Left colon (tissue), 2 donors: Measurements from ENCODE around the gene HSD17B10. TPM values are rescaled to one million over a fixed set of nuclear protein-coding genes. Genes with fewer than 3 reads are reported as not detected.

ENCODE experiments used
- microRNA-seq, 2 donors: library from miRNA; unstranded; fragments of <30 nt; microRNA quantifications; one replicate each; pipeline versions ENCODE4 v1.1.0 to v1.2.0, GENCODE V29; 2020
- total RNA-seq, 2 donors: library from RNA; stranded (reverse); fragmentation: NEBNext Ultra II Directional; extraction: Animal tissue kit (Norgen Biotek cat#: 25700); gene quantifications; one replicate each; pipeline ENCODE4 v1.2.1, GENCODE V29; 2021
- donor health status: DM: no; HTN: no; CAD: no.
- donor health status: DM: yes; HTN: yes; CAD: no.

HSD17B10 gene
- total RNA-seq, 2 donors from 2014 or later, result 59.2 to 74.2 TPM

Small RNAs within 50 kb of the gene (microRNA-seq; reads per million reads assigned to microRNA genes)
- gene MIR6857, result 0 reads per million in 2 donors

Other genes with a start within 250 kb of the HSD17B10 start
- gene KDM5C, start 209.2 kb downstream of the HSD17B10 start, total RNA-seq, result 100 to 1,000 TPM; 105 to 110 TPM
- gene IQSEC2, start 152.8 kb downstream of the HSD17B10 start, total RNA-seq, result 10 to 100 TPM; 32.1 to 32.9 TPM
- 10 to 100 TPM; 53.8 to 63.0 TPM for gene SMC1A, start 11.7 kb downstream of the HSD17B10 start, total RNA-seq
- gene RIBC1, start 11.5 kb downstream of the HSD17B10 start, total RNA-seq, result under 1 TPM; 0.47 to 0.85 TPM